ENCODE results near the gene IFI27. TPM values are rescaled to one million over a fixed set of nuclear protein-coding genes. Genes with fewer than 3 reads are reported as not detected.

The IFI27 gene
- polyA plus RNA-seq, 2 of the 4 experiments (the other 2 are of a cell fraction) = 0.76 to 2.2 TPM

- no peaks in the 10 kb centered on the region for H3K9me3 ChIP-seq
- no peak overlapping the region for H3K27ac ChIP-seq
- FAIRE-seq = no peak
- TF ChIP-seq EHF (CRISPR knock-in tag; IDR thresholded peaks at IDR 0.05) (no peak), ATOH8 (CRISPR knock-in tag; IDR thresholded peaks at IDR 0.05; ENCODE audit: low read depth) (0 out of 2 replicates have a peak, but pooled peaks have one; percentile 25)
- no peak overlapping the region for H3K4me2 ChIP-seq
- no peak overlapping the region for H3K4me3 ChIP-seq
- 71% methylated on average over 4 of the region's 4 CpGs for WGBS (ENCODE audit: missing lambda C conversion rate)
- H3K4me1 ChIP-seq = no peaks in the 10 kb centered on the region
- CTCF ChIA-PET = interaction anchor here (1.2 to 1.3 kb wide), 3 partner anchors 10 to 47 kb away, joined by 3 to 5 read pairs (median 3); partner anchors contain the start of gene IFI27
- POLR2A ChIA-PET = no interaction called here
- no peak for ATAC-seq
- DNase-seq (ENCODE audit: low read depth in 1 of 2, low spot score in 1 of 2) = no peak
Observed at GRCh38 chr14:94089479-94089878, 21.1 kb upstream of the IFI27 start.

DNA sequence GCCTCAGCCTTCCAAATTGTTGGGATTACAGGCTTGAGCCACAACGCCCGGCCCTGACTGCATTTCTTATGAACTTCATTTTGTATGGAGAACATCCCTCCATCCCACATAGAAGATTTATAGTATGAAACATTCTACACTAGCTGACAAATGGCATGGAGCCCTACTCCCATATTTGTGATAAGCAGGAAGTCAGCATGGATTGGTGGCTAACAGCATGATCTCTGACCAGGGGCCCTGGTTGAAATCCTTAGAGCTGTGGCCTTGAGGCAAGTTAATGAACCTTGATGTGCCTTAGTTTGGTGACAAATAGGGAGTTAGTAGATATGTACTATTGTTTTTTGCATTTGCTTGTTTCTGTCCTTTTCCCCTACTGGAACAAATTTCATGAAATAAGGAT, 17.1 kb upstream of the IFI27 start:
- CTCF ChIA-PET = no interaction called here
- H3K4me1 ChIP-seq = no peaks in the 10 kb centered on the region
- FAIRE-seq (no peak), ATAC-seq (no peak), DNase-seq (ENCODE audit: low read depth in 1 of 2, low spot score in 1 of 2) (no peak)
- no peak overlapping the region for H3K27ac ChIP-seq
- POLR2A ChIA-PET = no interaction called here
- no peak overlapping the region for H3K4me2 ChIP-seq
- no peaks in the 10 kb centered on the region for H3K9me3 ChIP-seq
- no peak overlapping the region for H3K4me3 ChIP-seq
- WGBS (ENCODE audit: missing lambda C conversion rate) = 100% methylated on average over 2 of the region's 2 CpGs
- TF ChIP-seq, protein P1, sequence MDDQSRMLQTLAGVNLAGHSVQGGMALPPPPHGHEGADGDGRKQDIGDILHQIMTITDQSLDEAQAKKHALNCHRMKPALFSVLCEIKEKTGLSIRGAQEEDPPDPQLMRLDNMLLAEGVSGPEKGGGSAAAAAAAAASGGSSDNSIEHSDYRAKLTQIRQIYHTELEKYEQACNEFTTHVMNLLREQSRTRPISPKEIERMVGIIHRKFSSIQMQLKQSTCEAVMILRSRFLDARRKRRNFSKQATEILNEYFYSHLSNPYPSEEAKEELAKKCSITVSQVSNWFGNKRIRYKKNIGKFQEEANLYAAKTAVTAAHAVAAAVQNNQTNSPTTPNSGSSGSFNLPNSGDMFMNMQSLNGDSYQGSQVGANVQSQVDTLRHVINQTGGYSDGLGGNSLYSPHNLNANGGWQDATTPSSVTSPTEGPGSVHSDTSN (IDR thresholded peaks at IDR 0.05) = no peak
- TF ChIP-seq POLR2A (IDR thresholded peaks at IDR 0.05; ENCODE audit: low read length) (no peak), POLR2AphosphoS2 (conservative IDR thresholded peaks at IDR 0.05; ENCODE audit: low read length) (no peak), RNF2 (IDR thresholded peaks at IDR 0.05; ENCODE audit: borderline replicate concordance, low read depth) (no peak), KDM5A (IDR thresholded peaks at IDR 0.05) (no peak), PHF8 (IDR thresholded peaks at IDR 0.05; ENCODE audit: borderline replicate concordance, low read depth) (no peak)
- TF ChIP-seq, protein P2, sequence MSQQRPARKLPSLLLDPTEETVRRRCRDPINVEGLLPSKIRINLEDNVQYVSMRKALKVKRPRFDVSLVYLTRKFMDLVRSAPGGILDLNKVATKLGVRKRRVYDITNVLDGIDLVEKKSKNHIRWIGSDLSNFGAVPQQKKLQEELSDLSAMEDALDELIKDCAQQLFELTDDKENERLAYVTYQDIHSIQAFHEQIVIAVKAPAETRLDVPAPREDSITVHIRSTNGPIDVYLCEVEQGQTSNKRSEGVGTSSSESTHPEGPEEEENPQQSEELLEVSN (IDR thresholded peaks at IDR 0.05; ENCODE audit: borderline replicate concordance, low read depth) = no peak

DNA sequence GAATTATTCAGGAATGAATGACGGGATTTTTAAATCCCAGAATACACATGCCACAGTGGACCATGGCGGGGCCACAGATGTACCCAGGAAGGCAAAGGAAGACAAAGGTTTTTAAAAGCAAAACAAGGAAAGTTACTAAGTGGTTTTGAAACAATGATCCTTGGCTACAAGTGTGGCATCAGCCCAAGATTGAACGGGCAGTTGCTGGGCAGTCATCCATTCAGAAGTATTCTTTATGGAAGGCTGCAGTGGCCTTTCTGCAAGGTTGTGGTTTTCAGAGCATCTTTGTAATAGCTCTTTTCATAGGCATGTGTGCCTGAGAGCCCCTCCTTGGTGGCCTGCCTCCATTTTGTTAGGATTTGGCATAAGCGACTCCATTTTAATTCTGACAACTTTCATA, 13.4 kb upstream of the IFI27 start:
- CTCF ChIA-PET = interaction anchor here (0.8 to 1.1 kb wide), 3 partner anchors 11 to 112 kb away, joined by 3 to 4 read pairs (median 3); no protein-coding TSS in a partner anchor
- TF ChIP-seq ZFP36 (IDR thresholded peaks at IDR 0.05; ENCODE audit: borderline replicate concordance, partially characterized antibody) (no peak), FOXS1 (CRISPR knock-in tag; IDR thresholded peaks at IDR 0.05) (no peak), FOSL2 (IDR thresholded peaks at IDR 0.05) (no peak), FOSL2 (CRISPR knock-in tag; IDR thresholded peaks at IDR 0.05) (no peak), POLR2A (IDR thresholded peaks at IDR 0.05; ENCODE audit: low read length) (no peak), BHLHE40 (IDR thresholded peaks at IDR 0.05; ENCODE audit: low read depth, low read length) (no peak)
- TF ChIP-seq, protein P3, sequence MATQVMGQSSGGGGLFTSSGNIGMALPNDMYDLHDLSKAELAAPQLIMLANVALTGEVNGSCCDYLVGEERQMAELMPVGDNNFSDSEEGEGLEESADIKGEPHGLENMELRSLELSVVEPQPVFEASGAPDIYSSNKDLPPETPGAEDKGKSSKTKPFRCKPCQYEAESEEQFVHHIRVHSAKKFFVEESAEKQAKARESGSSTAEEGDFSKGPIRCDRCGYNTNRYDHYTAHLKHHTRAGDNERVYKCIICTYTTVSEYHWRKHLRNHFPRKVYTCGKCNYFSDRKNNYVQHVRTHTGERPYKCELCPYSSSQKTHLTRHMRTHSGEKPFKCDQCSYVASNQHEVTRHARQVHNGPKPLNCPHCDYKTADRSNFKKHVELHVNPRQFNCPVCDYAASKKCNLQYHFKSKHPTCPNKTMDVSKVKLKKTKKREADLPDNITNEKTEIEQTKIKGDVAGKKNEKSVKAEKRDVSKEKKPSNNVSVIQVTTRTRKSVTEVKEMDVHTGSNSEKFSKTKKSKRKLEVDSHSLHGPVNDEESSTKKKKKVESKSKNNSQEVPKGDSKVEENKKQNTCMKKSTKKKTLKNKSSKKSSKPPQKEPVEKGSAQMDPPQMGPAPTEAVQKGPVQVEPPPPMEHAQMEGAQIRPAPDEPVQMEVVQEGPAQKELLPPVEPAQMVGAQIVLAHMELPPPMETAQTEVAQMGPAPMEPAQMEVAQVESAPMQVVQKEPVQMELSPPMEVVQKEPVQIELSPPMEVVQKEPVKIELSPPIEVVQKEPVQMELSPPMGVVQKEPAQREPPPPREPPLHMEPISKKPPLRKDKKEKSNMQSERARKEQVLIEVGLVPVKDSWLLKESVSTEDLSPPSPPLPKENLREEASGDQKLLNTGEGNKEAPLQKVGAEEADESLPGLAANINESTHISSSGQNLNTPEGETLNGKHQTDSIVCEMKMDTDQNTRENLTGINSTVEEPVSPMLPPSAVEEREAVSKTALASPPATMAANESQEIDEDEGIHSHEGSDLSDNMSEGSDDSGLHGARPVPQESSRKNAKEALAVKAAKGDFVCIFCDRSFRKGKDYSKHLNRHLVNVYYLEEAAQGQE (IDR thresholded peaks at IDR 0.05) = no peak
- FAIRE-seq = no peak
- POLR2A ChIA-PET = no interaction called here
- DNase-seq (ENCODE audit: low read depth in 1 of 2, low spot score in 1 of 2) = no peak
- no peaks in the 10 kb centered on the region for H3K9me3 ChIP-seq
- H3K4me1 ChIP-seq = no peaks in the 10 kb centered on the region; the same call in 2 of the 3 replicates
- H3K27ac ChIP-seq = no peak overlapping the region
- H3K4me3 ChIP-seq = no peak overlapping the region
- H3K4me2 ChIP-seq = no peak overlapping the region
- 96% methylated on average over 4 of the region's 4 CpGs for WGBS (ENCODE audit: missing lambda C conversion rate)
- no peak for ATAC-seq

Data from A549 (cell line).